HL-60 (cell line): ENCODE results near the gene BTBD3.

Experiments
- CTCF ChIP-seq: IDR thresholded peaks from one replicate; pipeline ENCODE4 v1.5.1; 2011; ENCODE audit warnings: low read length, control low read depth, inconsistent platforms; ENCODE audit not compliant: insufficient read depth
- GABPA ChIP-seq: IDR thresholded peaks from 2 replicates; pipeline ENCODE4 v1.6.1; 2012; ENCODE audit warnings: low read depth
- POLR2AphosphoS5 ChIP-seq: IDR thresholded peaks from 2 replicates; pipeline ENCODE4 v1.6.1; 2012; ENCODE audit warnings: low read depth
- REST ChIP-seq: IDR thresholded peaks from 2 replicates; pipeline ENCODE4 v1.6.1; 2012; ENCODE audit warnings: low read depth; ENCODE audit not compliant: insufficient replicate concordance
- SPI1 ChIP-seq: IDR thresholded peaks from 2 replicates; pipeline ENCODE4 v1.6.1; 2012; ENCODE audit warnings: low read depth, mild to moderate bottlenecking, borderline replicate concordance

- TF ChIP-seq POLR2AphosphoS5 = no peak
- no peak for TF ChIP-seq CTCF
- no peak for TF ChIP-seq REST
- TF ChIP-seq GABPA = no peak
- TF ChIP-seq SPI1 = no peak
Measured at GRCh38 chr20:11920083-11920482, 2.4 kb downstream of the BTBD3 start.
